ENCODE measurements around the gene OMG. TPM values are rescaled to one million over a fixed set of nuclear protein-coding genes. Genes with fewer than 3 reads are reported as not detected.

The OMG gene
- total and polyA plus RNA-seq, 2 experiments from 2014 or later = 0.58 TPM; not detected in 1

DNA sequence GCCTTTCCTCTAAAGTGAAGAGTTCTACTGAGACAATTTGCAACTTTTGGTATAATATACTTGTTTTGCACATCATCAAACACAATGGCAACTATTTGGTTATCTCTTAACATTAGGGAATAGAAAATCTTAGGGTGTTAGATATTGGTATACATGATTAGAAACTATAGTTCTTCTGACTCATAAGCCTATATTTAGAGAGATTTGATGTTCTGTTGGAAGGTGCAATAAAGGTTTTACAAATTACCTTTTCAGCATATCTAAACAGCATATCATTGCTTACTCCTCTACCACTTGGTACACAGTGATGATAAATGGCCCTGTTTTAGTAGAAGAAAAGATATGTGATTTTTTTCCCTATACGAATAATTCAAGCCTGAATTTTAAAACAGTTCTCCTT lies 10.6 kb upstream of the OMG start:
- TF ChIP-seq, protein P1, sequence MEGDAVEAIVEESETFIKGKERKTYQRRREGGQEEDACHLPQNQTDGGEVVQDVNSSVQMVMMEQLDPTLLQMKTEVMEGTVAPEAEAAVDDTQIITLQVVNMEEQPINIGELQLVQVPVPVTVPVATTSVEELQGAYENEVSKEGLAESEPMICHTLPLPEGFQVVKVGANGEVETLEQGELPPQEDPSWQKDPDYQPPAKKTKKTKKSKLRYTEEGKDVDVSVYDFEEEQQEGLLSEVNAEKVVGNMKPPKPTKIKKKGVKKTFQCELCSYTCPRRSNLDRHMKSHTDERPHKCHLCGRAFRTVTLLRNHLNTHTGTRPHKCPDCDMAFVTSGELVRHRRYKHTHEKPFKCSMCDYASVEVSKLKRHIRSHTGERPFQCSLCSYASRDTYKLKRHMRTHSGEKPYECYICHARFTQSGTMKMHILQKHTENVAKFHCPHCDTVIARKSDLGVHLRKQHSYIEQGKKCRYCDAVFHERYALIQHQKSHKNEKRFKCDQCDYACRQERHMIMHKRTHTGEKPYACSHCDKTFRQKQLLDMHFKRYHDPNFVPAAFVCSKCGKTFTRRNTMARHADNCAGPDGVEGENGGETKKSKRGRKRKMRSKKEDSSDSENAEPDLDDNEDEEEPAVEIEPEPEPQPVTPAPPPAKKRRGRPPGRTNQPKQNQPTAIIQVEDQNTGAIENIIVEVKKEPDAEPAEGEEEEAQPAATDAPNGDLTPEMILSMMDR (IDR thresholded peaks at IDR 0.05; ENCODE audit: poor library complexity) = no peak
- TF ChIP-seq EZH2phosphoT487 (IDR thresholded peaks at IDR 0.05; ENCODE audit: low read depth, severe bottlenecking, unreplicated experiment) (no peak), EZH2 (IDR thresholded peaks at IDR 0.05; ENCODE audit: borderline replicate concordance) (no peak)
- DNase-seq (ENCODE audit: low spot score) = no peak
- Histone ChIP-seq H3K4me2 (no peak overlapping the region), H3K79me2 (no peaks in the 10 kb centered on the region), H3K4me1 (ENCODE audit: insufficient read depth) (peaks cover 3% of the 10 kb centered on the region), H3K27ac (no peak overlapping the region), H3K4me3 (no peak overlapping the region), H3K9me2 (replicated peaks; ENCODE audit: insufficient read depth) (no peaks in the 10 kb centered on the region), H3K9me3 (ENCODE audit: low read depth) (no peaks in the 10 kb centered on the region), H3K27me3 (no peaks in the 10 kb centered on the region), H2AFZ (no peak overlapping the region), H4K20me1 (ENCODE audit: insufficient read depth, poor library complexity, severe bottlenecking) (no peaks in the 10 kb centered on the region), H3K36me3 (replicated peaks; ENCODE audit: insufficient read depth, low read depth) (no peaks in the 10 kb centered on the region)
- 97% methylated on average over 1 of the region's 1 CpG for WGBS (ENCODE audit: low lambda C conversion rate, missing lambda C conversion rate)

DNA sequence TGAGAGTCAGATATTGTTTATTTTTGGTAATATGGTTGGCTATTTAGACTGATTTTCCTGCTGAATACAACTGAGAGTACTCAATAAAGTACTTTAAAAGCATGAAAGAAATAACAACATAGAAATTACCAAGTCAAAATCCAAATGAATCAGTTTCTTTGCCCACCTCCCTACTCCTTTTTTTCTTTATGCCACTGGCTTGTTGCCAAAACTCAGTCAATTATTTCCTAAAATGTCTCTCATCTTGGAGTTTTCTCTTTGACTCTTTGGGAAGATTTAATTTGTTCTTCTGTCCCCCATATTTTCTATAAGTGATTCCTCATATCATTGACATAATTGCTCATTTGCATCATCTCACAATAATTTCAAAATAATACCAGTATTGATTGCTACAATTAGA lies 2.6 kb upstream of the OMG start:
- H3K79me2 ChIP-seq = no peaks in the 10 kb centered on the region
- no peak overlapping the region for H3K4me2 ChIP-seq
- no peaks in the 10 kb centered on the region for H3K27me3 ChIP-seq
- no peak for DNase-seq (ENCODE audit: low spot score)
- H3K27ac ChIP-seq = no peak overlapping the region
- H2AFZ ChIP-seq = no peak overlapping the region
- H3K9me2 ChIP-seq (replicated peaks; ENCODE audit: insufficient read depth) = no peaks in the 10 kb centered on the region
- H3K9me3 ChIP-seq (ENCODE audit: low read depth) = no peaks in the 10 kb centered on the region
- TF ChIP-seq EZH2 (IDR thresholded peaks at IDR 0.05; ENCODE audit: borderline replicate concordance) (no peak), EZH2phosphoT487 (IDR thresholded peaks at IDR 0.05; ENCODE audit: low read depth, severe bottlenecking, unreplicated experiment) (no peak)
- TF ChIP-seq, protein P1 (IDR thresholded peaks at IDR 0.05; ENCODE audit: poor library complexity) = no peak
- no peaks in the 10 kb centered on the region for H3K36me3 ChIP-seq (replicated peaks; ENCODE audit: insufficient read depth, low read depth)
- no peaks in the 10 kb centered on the region for H4K20me1 ChIP-seq (ENCODE audit: insufficient read depth, poor library complexity, severe bottlenecking)
- no peaks in the 10 kb centered on the region for H3K4me1 ChIP-seq (ENCODE audit: insufficient read depth)
- H3K4me3 ChIP-seq = no peak overlapping the region

DNA sequence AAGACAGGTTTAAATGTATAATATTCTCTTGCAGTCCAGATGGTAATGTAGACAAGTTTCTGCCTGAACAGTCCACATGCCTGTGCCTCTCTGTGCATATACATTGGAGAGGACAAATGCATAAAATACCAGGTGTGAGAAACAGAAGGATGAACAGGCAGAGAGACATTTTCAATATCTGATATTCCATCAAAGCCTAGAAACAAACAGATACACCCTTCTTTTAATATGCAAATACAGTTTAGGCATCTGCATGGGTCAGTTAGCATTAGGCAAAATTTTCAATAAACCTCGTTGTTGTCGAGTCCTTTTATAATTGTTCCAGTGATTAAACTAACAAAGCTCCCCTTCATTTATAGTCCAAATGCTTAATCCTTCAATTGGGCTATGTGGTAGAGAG lies 897 bp downstream of the OMG start:
- H3K4me3 ChIP-seq = no peak overlapping the region
- no peak overlapping the region for H2AFZ ChIP-seq
- H3K9me2 ChIP-seq (replicated peaks; ENCODE audit: insufficient read depth) = no peaks in the 10 kb centered on the region
- no peaks in the 10 kb centered on the region for H4K20me1 ChIP-seq (ENCODE audit: insufficient read depth, poor library complexity, severe bottlenecking)
- 85% methylated on average over 2 of the region's 2 CpGs for WGBS (ENCODE audit: low lambda C conversion rate, missing lambda C conversion rate)
- H3K79me2 ChIP-seq = no peaks in the 10 kb centered on the region
- no peak overlapping the region for H3K27ac ChIP-seq
- no peaks in the 10 kb centered on the region for H3K27me3 ChIP-seq
- no peaks in the 10 kb centered on the region for H3K4me1 ChIP-seq (ENCODE audit: insufficient read depth)
- TF ChIP-seq, protein P1 (IDR thresholded peaks at IDR 0.05; ENCODE audit: poor library complexity) = no peak
- TF ChIP-seq EZH2phosphoT487 (IDR thresholded peaks at IDR 0.05; ENCODE audit: low read depth, severe bottlenecking, unreplicated experiment) (no peak), EZH2 (IDR thresholded peaks at IDR 0.05; ENCODE audit: borderline replicate concordance) (no peak)
- H3K4me2 ChIP-seq = no peak overlapping the region
- DNase-seq (ENCODE audit: low spot score) = no peak
- H3K36me3 ChIP-seq (replicated peaks; ENCODE audit: insufficient read depth, low read depth) = no peaks in the 10 kb centered on the region
- H3K9me3 ChIP-seq (ENCODE audit: low read depth) = no peaks in the 10 kb centered on the region

DNA sequence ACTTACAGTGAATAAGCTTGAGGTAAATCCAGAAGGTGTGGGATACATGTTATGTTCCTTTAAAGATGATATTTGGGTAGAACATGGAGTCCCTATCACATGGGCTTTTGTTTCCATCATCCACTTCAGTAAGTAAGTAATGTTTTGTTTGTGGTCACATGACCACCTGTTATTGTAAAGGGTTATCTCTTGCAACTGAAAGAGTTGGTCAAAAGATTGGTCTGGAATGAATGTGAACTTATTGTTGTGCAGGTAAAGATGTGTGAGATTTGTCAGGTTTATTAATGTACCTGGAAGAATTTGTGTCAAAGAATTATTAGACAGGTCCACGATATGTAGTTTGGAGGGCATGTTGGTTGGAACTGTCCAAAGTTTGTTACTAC lies 1.6 kb downstream of the OMG start:
- Histone ChIP-seq H3K4me2 (no peak overlapping the region), H3K4me3 (no peak overlapping the region)
- 96% methylated on average over 1 of the region's 1 CpG for WGBS (ENCODE audit: low lambda C conversion rate, missing lambda C conversion rate)

More for the DNA sequence above, 1.6 kb downstream of the OMG start:
- TF ChIP-seq EZH2 (IDR thresholded peaks at IDR 0.05; ENCODE audit: borderline replicate concordance) (no peak), EZH2phosphoT487 (IDR thresholded peaks at IDR 0.05; ENCODE audit: low read depth, severe bottlenecking, unreplicated experiment) (no peak)
- TF ChIP-seq, protein P1 (IDR thresholded peaks at IDR 0.05; ENCODE audit: poor library complexity) = no peak
- Histone ChIP-seq H3K79me2 (no peaks in the 10 kb centered on the region), H3K4me1 (ENCODE audit: insufficient read depth) (no peaks in the 10 kb centered on the region), H3K36me3 (replicated peaks; ENCODE audit: insufficient read depth, low read depth) (no peaks in the 10 kb centered on the region), H3K27ac (no peak overlapping the region), H3K9me2 (replicated peaks; ENCODE audit: insufficient read depth) (no peaks in the 10 kb centered on the region), H3K27me3 (no peaks in the 10 kb centered on the region), H4K20me1 (ENCODE audit: insufficient read depth, poor library complexity, severe bottlenecking) (no peaks in the 10 kb centered on the region), H3K9me3 (ENCODE audit: low read depth) (no peaks in the 10 kb centered on the region), H2AFZ (no peak overlapping the region)
- DNase-seq (ENCODE audit: low spot score) = no peak

All from hepatocyte (in vitro differentiated cells).